RPMI7951 (cell line): ENCODE data around the gene HAPSTR1. TPM values are rescaled to one million over a fixed set of nuclear protein-coding genes. Genes with fewer than 3 reads are reported as not detected.
"Not testable (repeated sequence)": the region's sequence is repeated elsewhere in the genome, so short reads cannot be mapped to it uniquely, and the experiment has no call there.

Source experiments
- DNase-seq: peaks from one replicate; pipeline ENCODE4 v3.0.0-alpha.2; 2012; ENCODE audit warnings: low read depth
- total RNA-seq: library from RNA; depleted of rRNA; stranded (reverse); fragments of >200 nt; shearing (Covaris generic); gene quantifications from 2 replicates; pipeline ENCODE4 v1.2.3, GENCODE V29; 2014; rRNA removed

The HAPSTR1 gene, protein sequence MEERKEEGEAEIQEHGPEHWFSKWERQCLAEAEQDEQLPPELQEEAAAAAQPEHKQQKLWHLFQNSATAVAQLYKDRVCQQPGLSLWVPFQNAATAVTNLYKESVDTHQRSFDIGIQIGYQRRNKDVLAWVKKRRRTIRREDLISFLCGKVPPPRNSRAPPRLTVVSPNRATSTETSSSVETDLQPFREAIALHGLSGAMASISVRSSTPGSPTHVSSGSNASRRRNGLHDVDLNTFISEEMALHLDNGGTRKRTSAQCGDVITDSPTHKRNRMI
- total RNA-seq, result 32.6 and 35.9 TPM in 2 replicates

DNA sequence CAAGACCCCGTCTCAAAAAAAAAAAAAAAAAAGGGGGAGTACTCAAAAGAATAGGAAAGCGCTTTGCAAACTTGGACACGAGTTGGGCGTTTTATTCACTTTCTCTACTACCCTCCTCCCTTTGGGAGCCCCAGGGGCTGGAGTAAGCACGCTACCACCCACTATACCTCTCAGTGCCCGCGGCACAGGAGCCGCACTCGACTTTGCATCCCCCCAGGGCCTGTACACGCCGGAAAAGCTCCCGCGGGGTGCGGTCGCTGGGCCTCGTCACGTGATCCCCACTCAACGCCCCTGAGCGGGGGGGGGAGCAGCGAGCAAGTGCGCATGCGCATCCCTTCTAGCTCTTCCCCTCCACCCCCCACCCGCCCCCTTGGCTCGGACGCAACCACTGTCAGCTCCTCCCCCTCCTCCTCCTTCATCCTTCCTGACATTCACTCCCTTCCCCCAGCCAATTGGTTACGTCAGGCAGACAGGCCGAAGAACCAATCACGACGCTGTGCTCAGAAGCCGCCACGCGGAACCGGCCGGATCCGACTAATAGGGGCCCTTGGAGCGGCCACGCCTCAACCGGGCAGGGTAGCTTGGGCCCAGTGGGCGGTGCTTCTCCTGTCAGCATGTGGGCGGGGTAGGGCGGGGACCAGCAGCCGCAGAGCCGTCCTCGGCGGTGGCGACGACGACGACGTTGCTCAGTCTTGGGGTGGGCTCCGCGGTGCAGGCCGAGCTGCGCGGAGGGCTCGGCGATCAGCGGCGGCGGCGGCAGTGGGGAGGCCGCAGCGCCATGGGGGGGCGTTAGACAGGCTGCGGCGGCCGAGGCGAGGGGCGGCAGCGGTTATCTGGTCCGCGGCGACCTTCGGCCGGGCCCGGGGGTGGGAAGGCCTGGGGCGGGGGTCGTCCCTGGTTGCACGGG, at the start of gene HAPSTR1:
TSS of gene HAPSTR1 (plus strand) at position 685 of the 907 bp plus-strand sequence. CDS start 401 bp downstream, outside the sequence.
- DNase-seq, result peak; percentile 99

DNA sequence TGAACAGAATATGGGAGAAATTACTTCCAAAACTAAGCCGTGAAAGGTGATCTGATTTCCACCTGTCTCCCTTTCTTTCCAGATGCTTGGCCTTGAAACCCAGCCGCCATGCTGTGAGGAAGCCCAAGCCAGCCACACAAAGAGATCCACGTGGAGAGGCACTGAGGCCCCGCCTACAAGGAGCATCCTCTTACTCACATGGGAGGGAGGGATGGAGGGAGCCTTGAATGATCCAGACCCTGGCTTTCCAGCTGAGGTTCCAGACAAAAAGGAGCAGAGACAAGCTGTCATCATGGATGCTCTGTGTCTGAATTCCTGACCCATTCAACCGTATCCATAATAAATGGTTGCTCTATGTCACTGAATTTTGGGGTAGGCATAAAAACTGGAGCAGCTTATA, 48.9 kb upstream of the HAPSTR1 start:
- DNase-seq, result peak; percentile 24

DNA sequence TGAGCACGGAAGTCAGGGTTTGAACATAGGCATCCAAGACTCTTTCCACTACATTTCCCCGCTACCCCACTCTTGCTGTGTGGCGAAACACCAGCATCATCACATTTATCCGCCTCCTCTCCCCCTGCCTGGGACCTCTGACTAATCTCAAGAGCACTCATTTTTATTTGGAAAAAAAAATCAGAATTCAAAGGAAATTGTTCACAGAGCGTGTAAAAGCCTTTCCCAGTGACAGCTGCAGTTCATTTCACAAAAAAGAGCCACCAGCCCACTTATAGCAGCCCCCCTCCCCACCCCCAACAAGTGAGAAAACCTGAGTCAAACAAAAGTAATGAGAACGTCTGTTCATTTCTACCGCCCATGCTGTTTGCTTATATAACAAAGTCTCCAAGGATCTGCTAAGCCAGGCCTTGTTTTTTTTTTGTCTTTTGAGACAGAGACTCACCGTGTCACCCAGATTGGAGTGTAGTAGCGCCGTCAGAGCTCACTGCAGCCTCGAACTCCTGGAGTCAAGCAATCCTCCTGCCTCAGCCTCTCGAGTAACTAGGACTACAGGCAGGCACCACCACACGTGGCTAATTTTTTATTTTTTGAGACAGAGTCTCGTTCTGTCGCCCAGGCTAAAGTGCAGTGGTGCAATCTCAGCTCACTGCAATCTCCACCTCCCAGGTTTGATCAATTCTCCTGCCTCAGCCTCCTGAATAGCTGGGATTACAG, 48.3 kb upstream of the HAPSTR1 start:
- DNase-seq, result peak; percentile 65

DNA sequence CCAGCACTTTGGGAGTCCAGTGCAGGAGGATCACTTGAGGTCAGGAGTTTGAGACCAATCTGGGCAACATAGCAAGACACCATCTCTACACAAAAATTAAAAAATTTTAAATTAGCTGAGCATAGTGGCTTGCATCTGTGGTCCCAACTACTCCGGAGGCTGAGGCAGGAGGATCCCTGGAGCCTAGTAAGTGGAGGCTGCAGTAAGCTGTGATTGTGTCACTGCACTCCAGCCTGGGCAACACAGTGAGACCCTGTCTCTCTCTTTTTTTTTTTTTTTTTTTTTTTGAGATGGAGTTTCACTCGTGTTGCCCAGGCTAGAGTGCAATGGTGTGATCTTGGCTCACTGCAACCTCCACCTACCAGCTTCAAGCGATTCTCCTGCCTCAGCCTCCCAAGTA, 45.9 kb upstream of the HAPSTR1 start:
- not testable (repeated sequence) for DNase-seq

GRCh38 chr16:9046667-9047055, 44.8 kb upstream of the HAPSTR1 start:
- no peak for DNase-seq

GRCh38 chr16:9047689-9048301, 43.6 kb upstream of the HAPSTR1 start:
- DNase-seq, result peak; percentile 99

DNA sequence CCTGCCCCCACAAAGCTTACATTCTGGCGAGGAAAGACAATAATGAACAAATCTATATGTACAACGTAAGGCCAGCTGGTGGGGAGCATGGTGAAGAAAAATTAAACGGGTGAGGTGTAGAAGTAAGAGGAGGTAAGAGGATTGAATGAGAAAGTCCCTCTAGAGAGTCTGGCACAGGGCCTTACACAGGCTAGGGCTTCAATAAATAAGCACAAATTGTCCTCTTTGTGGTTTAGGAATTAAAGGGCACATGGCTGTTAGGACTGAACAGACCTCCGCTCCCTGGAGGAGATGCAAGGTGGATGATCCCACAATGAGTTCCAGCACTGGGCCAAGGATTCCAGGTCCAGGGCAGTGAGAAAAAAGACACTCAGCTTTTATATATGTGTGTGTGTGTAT, 43.1 kb upstream of the HAPSTR1 start:
- peak; percentile 72 for DNase-seq

DNA sequence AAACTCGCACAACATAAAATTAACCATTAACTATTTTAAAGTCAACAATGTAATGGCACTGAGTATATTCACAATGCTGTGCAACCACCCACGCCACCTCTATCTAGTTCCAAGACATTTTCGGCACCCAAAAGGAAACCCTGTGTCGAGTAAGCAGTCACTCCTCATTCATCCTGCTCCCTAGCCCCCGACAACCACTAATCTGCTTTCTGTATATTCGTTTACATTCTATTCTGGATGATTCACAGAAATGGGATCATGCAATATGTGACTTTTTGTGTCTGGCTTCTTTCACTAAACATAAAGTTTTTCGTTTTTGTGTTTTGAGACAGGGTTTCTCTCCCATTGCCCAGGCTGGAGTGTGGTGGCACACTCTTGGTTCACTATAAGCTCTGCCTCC, 42.2 kb upstream of the HAPSTR1 start:
- DNase-seq, result peak; percentile 49

GRCh38 chr16:9050102-9050830, 41.2 kb upstream of the HAPSTR1 start:
- no peak for DNase-seq

DNA sequence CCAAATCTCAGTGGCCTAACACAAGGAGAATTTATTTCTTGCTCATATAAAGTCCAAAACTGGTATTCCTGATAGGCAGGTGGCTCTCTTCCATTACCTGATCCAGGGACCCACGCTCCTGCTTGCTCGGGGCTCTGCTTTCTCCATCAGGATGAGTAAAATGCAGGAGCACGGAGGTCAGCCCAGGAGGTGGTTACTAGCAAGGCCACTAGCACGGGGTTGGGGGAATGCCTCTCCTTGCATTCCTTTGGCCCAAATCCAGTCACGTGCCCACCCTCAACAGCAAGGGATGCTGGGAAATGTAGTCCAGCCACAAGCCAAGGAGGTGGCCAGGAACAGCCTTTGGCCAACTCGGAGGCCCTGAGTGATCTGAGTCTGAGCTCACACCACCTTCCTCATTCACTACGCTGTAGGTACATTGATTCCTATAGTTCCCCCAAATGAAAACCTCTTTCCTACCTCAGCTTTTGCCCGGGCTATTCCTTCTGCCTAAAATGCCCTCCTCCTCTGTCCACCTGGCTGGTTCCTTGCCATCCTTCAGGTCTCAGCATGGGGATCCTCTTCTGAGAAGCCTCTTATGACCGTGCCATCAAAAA, 38.3 kb upstream of the HAPSTR1 start:
- DNase-seq, result peak; percentile 68

DNA sequence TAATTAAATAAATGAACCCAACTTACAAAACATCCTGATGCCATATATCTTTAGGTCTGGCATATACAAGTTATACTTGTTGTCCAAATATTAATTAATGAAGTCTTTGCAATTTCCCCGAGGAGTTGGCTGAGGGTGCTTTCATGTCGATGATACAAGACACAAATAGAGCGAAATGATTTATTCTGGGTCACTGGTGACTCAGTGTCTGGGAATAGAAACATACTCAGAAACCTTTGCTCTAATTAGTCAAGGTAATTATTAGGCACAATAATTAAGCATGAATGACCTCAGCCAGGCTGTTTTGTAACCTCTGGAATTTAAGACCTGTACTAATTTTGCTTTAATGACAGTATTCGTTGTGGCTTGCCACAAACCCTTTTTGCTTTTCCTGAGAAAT, 37.0 kb upstream of the HAPSTR1 start:
- DNase-seq, result peak; percentile 30

- DNase-seq, result no peak
Measured at GRCh38 chr16:9055115-9055514, 36.3 kb upstream of the HAPSTR1 start.

DNA sequence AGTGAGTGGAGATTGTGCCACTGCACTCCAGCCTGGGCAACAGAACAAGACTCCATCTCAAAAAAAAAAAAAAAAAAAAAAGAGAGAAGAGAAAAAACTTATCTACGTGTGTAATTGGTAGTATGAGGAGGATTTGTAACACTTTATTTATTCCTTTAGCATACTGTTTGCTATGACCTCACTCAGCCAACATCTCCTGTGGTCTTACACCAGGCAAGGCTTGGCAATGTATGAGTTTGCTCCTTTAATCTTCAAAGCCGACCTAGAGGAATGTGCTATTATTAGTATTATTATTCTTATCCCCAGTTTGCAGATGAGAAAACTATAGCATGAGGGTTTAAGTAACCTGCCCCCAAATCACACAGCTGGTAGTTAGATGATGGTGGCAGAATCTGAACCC, 35.8 kb upstream of the HAPSTR1 start:
- no peak for DNase-seq

DNA sequence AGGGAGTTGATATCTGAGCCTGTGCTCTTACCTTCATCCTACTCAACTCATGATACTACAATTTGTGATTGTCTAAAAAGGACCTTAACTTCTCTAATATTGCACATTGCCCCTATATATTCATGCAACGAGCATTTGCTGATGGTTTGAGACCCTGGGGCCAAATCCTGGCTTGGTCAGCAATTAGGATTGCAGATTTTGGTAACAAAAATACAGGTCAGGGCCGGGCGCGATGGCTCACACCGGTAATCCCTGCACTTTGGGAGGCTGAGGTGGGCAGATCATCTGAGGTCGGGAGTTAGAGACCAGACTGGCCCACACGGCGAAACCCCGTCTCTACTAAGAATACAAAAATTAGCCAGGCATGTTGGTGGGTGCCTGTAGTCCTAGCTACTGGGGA, 35.4 kb upstream of the HAPSTR1 start:
- no peak for DNase-seq

DNA sequence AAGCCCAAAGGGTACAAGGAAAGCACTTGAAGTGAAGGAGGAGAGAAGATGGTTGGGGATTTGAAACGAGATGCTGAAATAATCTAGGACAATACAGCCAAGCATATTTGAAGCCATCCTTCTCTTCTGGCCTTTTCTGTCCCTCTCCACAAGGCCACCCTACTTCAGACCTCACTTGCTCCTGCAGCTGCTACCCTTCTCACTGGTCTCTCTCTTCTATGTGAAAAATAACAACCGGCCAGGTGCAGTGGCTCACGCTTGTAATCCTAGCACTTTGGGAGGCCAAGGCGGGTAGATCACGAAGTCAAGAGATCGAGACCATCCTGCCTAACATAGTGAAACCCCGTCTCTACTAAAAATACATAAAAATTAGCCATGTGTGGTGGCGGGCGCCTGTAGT, 33.2 kb upstream of the HAPSTR1 start:
- no peak for DNase-seq

GRCh38 chr16:9060225-9060624, 31.2 kb upstream of the HAPSTR1 start:
- DNase-seq, result no peak

GRCh38 chr16:9061358-9061813, 30.1 kb upstream of the HAPSTR1 start:
- peak; percentile 59 for DNase-seq

- DNase-seq, result no peak
Measured at GRCh38 chr16:9062301-9062700, 29.1 kb upstream of the HAPSTR1 start.

GRCh38 chr16:9065077-9065476, 26.4 kb upstream of the HAPSTR1 start:
- no peak for DNase-seq

GRCh38 chr16:9068886-9069285, 22.6 kb upstream of the HAPSTR1 start:
- DNase-seq, result no peak

DNA sequence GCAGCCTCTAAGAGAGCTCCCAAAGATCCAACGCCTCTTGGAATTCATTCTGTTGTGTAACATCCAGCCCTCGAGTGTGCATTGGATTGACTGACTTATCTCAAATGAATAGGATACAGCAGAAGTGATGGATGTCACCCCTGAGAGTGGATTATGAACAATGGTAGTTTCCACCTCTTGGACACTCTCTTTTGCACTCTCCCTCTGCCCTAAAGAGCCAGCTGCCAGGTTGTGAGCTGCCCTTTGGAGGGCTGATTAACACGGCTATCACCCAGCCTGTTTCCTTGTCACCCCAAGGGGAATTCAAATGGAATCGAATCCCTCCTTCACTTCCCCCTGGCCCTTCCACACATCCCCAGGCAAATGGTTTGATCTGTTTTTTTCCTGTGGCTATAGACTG, 21.2 kb upstream of the HAPSTR1 start:
- DNase-seq, result no peak
